Globus pallidus (tissue), 1 donor: ENCODE results near the gene APBA3.

Experiments
- DNase-seq: peaks from one replicate; pipeline ENCODE4 v3.0.0-alpha.2; 2015; ENCODE audit warnings: low spot score

APBA3 gene

DNA sequence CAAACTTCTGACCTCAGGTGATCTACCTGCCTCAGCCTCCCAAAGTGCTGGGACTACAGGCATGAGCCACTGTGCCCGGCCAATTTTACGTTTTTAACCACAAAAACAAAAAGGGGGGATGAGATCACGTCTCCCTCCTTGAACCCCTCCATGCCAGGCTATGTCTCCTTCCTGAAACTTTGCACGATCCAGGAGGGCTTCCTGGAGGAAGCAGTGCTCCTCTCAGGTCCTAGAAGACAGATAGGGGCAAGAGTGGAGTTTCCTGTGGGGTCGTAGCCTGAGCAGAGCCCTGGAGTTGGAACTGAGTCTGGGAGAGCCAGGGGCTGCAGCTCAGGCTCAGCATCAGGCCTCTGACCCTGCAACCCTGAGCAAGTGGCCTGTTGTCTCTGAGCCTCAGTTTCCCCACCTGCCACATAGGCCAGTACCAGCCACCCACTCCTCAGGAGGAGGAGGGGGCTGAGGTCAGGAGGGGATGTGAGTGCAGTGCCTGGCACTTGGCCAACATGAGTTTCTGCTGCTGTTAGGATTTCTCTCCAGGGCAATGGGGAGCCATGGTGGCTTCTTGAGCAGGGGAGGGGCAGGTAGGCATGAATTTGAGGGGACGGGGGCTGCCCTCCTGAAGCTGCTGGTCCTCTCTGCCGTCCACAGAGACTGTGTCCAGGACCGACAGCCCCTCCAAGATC, 16.0 kb downstream of the APBA3 start:
- DNase-seq = no peak

DNA sequence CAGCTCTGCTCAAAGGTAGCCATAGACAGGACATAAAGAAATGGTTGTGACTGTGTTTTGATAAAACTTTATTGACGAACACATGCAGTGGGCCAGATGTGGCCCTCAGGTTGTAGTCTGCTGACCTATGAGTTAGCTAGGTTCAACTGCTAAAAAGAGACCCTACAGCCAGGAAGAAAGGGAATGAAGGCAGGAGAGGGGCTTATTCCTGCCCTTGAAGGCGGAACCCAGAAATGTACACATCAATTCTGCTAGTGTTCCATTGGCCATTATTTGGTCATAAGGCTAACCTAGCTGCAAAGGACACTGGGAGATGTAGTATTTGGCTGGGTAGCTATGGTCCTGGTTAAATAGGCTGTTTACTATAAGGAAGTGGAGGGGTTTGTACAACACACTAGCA, 18.0 kb downstream of the APBA3 start:
- DNase-seq = no peak

DNA sequence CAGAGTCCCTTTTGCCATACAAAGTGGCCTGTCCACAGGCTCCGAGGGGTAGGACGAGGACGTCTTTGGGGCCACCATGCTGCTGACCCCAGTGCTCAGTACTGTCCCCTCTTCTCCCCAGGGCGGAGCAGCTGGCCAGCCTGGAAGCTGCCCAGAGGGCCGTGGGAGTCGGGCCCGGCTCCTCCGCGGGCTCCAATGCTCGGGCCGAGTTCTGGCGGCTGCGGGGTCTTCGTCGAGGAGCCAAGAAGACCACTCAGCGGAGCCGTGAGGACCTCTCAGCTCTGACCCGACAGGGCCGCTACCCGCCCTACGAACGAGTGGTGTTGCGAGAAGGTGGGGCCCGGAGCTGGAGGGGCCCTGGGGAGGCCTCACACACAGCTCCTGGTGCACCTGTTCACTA, 21.1 kb downstream of the APBA3 start:
- DNase-seq = no peak

DNA sequence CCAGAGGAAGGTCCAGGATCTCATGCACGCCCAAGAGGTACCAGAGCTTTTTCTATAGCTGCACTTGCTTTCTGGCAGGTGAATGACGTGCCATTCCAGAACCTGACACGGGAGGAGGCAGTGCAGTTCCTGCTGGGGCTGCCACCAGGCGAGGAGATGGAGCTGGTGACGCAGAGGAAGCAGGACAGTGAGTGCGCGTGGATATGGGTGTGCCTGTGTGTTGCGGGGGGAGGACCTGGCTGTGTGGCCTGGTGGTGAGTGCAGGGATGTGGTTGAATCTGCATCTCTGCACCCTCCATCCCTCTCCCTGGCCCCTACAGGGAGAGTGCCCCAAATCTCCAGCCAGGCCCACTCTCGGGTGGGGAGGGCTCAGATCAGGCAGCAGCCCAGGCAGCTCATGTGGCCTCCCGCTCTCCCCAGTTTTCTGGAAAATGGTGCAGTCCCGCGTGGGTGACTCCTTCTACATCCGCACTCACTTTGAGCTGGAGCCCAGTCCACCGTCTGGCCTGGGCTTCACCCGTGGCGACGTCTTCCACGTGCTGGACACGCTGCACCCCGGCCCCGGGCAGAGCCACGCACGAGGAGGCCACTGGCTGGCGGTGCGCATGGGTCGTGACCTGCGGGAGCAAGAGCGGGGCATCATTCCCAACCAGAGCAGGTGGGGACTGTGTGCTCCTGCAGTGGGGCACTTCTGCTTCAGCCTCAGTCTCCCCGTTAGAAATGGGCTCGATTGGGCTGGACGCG, 22.8 kb downstream of the APBA3 start:
- DNase-seq = no peak

DNA sequence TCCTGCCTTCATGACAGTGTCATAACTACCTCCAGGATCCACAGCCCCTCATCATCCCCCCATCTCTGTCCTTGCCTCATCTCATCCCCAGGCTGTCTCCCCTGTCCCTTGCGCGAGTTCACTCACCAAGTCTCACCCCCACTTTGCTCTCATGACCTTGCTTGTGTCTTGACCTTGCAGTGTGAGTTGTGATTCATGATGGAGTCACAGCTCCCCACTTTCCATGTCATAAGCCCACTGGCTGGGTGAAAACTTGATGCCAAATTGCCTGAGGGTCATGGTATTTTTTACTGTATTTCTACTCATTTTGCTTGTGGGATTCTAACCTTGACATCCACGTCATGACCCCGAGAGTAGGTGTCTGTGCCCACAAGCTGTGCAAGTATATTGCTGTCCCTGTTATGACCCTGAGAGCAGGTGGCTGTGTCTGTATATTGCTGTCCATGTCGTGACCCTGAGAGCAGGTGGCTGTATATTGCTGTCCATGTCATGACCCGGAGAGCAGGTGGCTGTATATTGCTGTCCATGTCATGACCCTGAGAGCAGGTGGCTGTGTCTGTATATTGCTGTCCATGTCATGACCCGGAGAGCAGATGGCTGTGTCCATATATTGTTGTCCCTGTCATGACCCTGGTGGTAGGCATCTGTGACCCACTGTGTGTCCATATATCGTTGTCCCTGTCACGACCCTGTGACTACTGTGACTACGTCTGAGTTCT, 23.8 kb downstream of the APBA3 start:
- no peak for DNase-seq

DNA sequence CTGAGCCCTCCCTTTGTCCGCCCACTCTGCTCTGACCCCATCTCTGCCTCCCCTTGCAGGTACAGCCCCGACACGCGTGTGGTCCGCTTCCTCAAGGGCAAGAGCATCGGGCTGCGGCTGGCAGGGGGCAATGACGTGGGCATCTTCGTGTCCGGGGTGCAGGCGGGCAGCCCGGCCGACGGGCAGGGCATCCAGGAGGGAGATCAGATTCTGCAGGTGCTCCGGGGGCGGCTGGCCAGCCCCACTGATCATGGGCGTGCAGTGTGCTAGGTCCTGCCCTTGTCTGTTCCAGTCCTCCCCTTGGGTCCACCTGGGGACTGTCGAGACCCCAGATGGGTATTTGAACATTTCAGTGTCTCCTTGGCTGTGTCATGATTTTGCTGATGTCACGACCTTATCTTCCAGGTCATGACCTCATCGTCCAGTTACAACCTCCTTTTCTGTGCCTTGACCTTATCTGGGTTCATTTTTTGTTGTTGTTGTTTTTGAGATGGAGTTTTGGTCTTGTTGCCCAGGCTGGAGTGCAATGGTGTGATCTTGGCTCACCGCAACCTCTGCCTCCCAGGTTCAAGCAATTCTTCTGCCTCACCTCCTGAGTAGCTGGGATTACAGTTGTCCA, 25.3 kb downstream of the APBA3 start:
- no peak for DNase-seq

DNA sequence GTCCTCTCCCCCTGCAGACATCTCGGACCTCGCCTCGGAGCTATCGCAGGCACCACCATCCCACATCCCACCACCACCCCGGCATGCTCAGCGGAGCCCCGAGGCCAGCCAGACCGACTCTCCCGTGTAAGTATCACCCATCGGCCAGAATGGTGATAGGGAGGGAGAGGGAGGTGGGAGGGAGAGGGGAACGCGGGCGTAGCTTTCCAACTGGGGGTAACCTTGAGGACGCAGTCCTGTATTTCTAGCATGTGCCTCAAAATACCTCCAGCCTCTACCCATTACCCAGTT, 27.2 kb downstream of the APBA3 start:
- DNase-seq = no peak

DNA sequence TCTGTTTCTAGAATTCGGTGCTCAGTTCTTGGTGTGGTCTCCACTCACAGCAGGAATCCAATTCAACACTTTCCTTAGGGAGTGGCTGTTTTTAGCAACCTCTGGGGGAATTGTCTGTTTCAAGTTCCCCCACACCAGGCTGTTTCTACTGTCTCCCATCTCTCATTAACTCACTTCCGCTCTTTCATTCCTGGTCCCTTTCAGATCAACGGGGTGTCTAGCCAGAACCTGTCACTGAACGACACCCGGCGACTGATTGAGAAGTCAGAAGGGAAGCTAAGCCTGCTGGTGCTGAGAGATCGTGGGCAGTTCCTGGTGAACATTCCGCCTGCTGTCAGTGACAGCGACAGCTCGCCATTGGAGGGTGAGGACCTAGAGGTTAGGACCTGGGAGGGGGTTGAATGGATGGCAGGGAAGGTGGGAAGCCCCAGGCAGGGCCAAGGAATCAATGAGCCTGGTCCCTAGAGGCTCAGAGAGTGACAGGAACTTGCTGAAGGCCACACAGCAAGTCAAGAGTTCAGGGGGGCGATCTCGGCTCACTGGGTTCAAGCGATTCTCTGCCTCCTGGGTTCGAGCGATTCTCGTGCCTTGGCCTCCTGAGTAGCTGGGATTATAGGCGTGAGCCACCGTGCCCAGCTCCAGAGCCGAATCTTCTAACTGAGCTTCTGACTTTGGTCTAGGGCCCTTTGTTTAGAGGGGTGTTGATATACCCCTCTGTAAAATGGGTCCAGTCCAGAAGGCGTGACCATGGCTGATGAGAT, 27.8 kb downstream of the APBA3 start:
- no peak for DNase-seq

DNA sequence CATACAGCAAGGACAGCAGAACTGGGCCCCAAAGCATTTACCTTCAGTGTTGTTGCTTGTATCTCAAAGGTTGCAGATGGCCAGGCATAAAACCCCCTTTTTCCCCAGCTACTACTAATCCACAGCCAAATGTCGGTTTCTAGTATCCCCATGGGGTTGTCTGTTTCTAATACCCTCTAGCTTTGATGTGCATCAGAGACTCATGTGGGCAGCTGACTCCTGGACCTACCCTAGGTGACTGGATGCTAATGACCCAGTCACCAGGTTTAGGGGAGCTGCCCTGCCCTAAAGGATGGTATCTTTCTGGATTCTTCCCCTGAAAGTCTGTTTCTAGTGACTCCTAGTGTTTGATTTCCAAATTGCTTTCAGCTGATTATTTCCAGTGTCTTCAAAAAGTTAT, 29.4 kb downstream of the APBA3 start:
- DNase-seq = no peak

DNA sequence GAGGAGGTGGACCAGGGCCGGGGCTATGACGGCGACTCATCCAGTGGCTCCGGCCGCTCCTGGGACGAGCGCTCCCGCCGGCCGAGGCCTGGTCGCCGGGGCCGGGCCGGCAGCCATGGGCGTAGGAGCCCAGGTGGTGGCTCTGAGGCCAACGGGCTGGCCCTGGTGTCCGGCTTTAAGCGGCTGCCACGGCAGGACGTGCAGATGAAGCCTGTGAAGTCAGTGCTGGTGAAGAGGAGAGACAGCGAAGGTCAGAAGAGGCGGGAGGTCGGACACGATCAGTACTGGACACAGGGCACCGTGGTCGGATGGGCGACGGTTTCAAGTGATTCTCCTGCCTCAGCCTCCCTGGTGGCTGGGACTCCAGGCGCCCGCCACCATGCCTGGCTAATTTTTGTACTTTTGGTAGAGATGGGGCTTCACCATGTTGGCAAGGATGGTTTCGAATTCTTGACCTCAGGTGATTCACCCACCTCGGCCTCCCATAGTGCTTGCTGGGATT, 31.0 kb downstream of the APBA3 start:
- DNase-seq = no peak

DNA sequence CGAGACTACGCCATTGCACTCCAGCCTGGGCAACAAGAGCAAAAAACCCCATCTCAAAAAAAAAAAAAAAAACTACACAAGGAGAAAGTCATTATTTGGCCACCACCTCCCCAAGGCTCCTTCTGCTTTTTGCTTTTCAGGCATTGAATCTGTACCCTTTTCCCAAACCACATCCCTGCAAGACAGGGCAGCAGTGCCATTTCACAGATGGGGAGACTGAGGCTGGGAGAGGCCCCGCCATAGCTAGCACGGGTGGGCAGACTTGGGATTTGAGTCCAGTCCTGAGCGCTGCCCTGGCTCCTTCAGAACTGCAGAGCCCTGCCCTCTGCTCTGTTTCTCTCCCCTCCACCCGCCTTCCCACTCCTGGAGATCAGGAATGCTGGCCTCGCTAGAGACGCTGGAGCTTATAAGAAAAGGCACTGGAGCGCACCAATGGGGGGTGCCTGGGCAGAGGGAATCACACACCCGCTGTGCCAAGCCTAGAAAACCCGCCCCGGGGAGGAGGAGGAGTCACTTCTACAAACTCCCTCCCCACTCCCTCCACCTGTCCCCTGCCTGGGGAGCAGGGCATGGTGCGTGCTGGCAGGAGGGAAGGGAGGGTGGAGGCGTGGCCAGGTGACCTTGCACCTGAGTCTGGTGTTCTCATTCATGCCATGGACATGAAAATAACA, 35.7 kb downstream of the APBA3 start:
- no peak for DNase-seq

DNA sequence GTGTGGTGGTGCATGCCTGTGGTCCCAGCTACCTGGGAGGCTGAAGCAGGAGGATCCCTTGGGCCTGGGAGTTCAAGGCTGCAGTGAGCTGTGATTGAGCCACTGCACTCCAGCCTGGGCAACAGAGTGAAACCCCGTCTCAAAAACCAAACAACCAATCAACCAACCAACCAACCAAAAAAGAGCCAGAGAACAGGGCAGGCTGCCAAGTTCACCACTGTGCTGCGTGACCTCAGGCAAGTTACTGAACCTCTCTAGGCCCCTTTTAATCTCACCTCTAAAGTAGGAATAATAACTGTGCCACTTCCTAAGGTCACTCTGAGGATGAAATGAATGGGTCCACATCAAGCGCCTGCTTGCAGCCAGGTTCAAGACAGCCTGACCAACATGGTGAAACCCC, 36.4 kb downstream of the APBA3 start:
- no peak for DNase-seq

DNA sequence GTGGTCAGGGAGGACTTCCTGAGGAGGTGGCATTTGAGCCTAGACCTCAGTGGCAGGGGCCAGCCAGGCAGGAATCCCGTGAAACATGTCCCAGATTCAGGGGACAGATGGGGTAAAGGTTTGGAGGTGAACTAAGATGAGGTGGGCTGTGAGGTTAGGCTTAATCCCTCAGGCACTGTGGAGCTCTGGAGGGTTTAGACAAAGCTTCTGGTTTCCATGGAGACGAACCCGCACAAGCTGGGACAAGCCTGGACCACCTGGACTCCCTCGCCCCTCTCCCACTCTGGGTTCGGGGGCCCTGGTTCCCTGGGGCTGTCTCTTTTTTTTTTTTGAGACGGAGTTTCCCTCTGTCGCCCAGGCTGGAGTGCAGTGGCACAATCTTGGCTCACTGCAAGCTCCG, 37.6 kb downstream of the APBA3 start:
- DNase-seq = no peak

DNA sequence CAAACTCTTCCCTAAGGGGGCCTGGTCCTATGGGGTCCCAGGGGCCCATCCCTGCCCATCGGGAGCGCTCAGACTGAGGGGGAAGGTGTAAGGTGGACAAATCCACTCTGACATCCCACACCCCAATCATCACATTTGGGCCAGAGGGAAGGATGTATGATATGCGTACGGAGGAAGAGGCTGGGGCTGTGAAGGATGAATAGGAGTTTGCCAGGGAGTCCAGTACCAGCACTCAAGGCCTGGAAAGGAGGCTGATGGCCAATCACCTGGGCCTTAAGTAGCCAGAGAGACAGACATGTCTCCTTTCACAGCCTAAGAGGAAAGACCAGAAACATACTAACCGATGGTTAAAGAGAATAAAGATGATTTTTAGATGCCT, 38.4 kb downstream of the APBA3 start:
- DNase-seq = no peak

DNA sequence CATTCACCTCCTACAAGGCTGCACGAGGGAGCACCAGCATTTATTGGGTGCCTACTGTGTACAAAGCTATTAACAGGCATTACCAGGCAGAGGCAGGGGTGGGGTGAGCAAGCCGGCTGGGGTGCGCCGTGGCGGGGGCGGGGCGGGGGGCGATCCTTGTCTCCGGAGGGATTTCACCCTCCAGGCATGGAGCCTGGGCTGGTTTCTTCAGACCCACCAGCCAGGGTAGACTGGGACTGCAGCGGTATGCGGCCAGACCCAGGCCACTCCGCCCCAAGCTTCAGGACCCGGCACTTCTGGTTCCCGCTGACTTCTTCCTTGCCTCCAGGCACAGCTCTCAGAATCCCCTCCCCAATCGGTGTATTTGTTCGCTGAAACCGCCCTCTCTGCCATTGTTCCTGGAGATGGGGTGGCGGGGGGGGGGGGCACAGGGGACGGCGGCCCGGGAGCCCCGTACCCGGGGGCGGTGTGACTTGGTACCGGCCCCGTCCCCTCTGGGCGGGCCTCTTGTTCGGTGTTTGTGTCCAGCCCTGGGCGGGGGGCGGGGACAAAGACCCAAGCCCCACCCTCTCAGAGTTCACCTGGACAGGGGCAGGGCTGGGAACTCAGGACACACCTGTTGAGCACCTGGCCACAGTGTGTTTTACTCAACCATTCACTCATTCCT, 38.9 kb downstream of the APBA3 start:
- no peak for DNase-seq

DNA sequence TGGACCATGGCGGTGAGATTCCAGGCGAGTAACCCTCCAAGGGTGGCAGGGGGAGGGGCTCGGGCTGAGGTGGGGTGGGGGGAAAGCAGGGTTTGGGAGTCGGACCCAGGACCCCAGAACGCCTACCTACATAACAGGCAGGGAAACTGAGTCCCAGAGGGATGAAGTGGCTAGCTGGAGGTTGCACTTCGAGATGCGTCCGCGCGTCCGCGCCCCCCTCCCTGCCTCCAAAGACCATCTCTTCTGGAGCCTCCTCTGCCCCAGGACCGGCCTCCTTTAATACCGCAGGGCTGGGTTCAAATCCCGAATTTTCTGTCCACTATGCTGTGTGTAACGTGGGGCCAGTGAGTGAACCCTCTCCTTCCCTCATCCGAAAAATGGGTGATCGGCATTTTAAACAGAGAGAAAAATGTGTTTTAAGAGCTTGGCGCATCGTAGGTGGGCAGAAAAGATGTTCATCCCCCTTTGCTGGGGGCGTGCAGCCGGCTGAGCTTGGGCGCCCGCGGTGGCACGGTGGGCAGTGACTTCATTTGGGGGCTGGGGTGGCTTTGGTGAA, 39.5 kb downstream of the APBA3 start:
- no peak for DNase-seq

DNA sequence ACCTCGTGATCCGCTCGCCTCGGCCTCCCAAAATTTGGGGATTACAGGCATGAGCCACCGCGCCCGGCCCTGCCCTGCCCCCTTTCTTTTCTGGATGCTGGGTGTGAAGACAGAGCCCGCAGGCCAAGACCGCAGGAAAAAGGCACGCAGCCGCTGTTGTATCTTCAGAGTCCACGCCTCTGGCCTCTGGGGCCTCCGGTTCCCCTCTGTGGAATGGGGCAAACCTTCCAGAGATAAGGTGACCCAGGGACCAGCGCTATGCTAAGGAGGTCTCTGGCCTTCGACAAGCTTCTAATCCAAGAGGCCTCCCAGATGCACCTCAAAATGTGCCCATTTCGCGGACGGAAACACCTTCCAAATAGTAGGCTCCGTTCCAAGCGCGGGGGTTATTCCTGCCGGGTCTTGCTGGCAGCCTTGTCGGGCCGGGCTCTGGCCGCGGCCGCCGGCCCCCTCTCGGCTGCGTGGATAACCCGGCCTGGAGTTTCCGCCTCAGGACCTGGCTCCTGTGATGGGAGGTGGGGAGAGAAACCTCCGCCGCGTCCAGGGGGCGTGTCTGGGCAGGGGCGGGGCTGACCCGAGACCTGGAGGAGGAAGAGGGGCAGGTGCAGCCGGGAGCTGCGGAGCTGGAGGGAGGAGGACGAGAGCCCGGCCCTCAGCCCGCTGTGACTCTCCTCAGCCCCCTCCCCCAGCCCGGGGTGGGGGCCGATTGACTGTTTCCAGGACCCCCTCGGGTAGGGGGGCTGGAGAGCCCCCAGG, 40.2 kb downstream of the APBA3 start:
- DNase-seq = no peak

DNA sequence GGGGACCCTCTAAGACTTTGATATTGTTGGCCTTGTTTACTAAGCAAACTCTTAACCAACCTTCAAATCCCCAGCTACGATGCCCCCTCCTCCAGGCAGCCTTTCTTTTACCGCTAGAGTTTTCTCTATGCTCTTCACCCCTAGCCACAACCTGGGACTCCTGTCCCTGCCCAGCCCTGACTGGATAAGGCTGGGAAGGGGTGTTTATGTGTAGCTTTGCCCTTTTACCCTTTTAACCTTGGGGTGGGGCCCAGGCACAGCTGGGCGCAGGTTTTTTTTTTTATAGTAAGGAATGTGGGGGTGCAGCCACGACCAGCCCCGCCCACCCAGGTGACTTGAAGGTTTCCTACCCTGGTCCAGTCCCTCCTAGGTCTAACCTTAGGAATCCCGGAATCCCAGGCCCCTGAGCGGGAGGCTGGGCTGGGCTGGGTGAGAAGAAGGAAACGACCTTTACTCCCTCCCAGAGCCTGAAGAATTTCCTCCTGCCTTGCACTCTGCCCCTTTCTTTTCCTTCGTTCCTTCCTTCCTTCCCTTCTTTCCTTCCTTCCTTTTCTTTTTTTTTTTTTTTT, 41.1 kb downstream of the APBA3 start:
- DNase-seq = no peak

DNA sequence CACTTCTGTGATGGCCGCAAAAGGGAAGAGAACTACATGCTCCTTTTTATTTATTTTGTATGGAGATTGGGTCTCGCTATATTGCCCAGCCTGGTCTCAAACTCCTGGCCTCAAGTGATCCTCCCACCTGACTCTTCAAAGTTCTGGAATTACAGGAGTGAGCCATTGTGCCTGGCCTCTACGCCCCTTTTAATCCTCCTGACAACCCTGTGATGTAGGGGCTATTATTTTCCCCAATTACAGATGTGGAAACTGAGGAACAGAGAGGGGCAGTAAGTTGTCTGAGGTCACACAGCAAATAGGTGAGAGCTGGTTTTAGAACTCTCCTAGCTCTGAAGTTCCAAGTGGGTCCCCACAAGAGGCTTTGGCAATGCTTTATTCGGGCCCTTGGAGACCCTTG, 41.6 kb downstream of the APBA3 start:
- DNase-seq = no peak
